Lower leg skin (tissue), 3 donors: Measurements from ENCODE around the gene IFFO2.

Experiments used
- CTCF ChIP-seq, 3 donors: fragments of 450-650 bp; IDR thresholded peaks; one replicate each; pipeline ENCODE4 v1.5.1; 2016; ENCODE audit warnings: antibody characterized with exemption in 3 of 3, mild to moderate bottlenecking in 3 of 3, moderate library complexity in 2 of 3
- POLR2A ChIP-seq, 2 donors: fragments of 450-650 bp; IDR thresholded peaks; one replicate each; pipeline ENCODE4 v1.6.1; 2016 to 2017; ENCODE audit warnings: antibody characterized with exemption in 2 of 2, mild to moderate bottlenecking in 1 of 2, moderate library complexity in 1 of 2

- TF ChIP-seq CTCF (IDR thresholded peaks at IDR 0.05) (no peak), POLR2A (IDR thresholded peaks at IDR 0.05) (no peak)
Measured at GRCh38 chr1:18901147-18901951, 55.1 kb downstream of the IFFO2 start.
